K562 (cell line): ENCODE measurements around the gene CORO6. TPM values are rescaled to one million over a fixed set of nuclear protein-coding genes. Genes with fewer than 3 reads are reported as not detected.

Source experiments
- ATAC-seq: fragments of 200-7000 bp; cut with Tn5 transposase; 3 replicates; pipeline ENCODE4 v1.9.1; 2020; ENCODE audit warnings: moderate library complexity
- BruUV-seq: library from RNA; stranded (reverse); fragments of 400-500 nt; replicated peaks from 2 replicates; lab custom pipeline; 2021; lab: Mats Ljungman, UMichigan
- CTCF ChIA-PET: fragments of 300-600 bp; formaldehyde crosslinking; extraction: SDS; loops from one replicate; lab custom pipeline; 2021; ENCODE audit warnings: low intra/inter-chr PET ratio; lab: Yijun Ruan, JAX
- POLR2A ChIA-PET: fragments of 300-600, 350-650 bp; sonication (Branson Sonifier 250); formaldehyde crosslinking; extraction: SDS; loops from one replicate; lab custom pipeline; 2021; ENCODE audit warnings: antibody characterized with exemption, inconsistent platforms; lab: Yijun Ruan, JAX
- DNase-seq, 4 experiments: peaks; one replicate each; pipeline versions ENCODE4 v3.0.0 to v3.0.0-alpha.2; 2011 to 2018; ENCODE audit warnings: low spot score in 3 of 4, mixed read lengths in 3 of 4; ENCODE audit errors: extremely low read depth in 1 of 4
- FAIRE-seq: peaks from 2 replicates; lab custom pipeline; 2011; peaks lifted over from hg19 to GRCh38; lab: Jason Lieb, UNC
- H2AFZ ChIP-seq: 2 replicates; pipeline ENCODE4 v1.6.0; 2011; ENCODE audit warnings: low read depth, low read length, control low read depth, inconsistent platforms
- H3K27ac ChIP-seq: fragments of 200-600 bp; 3 replicates; pipeline ENCODE4 v1.8.0; 2011; ENCODE audit warnings: low read depth, mild to moderate bottlenecking, control low read depth, inconsistent platforms, low read length, moderate library complexity, mixed read lengths; ENCODE audit errors: extremely low read depth
- H3K27me3 ChIP-seq, 2 experiments: fragments of 300-600 bp in 1 of 2; 2 replicates in 1 of 2; 3 replicates in 1 of 2; pipeline versions ENCODE4 v1.6.0 to v1.8.0; 2011; ENCODE audit warnings: inconsistent platforms in 2 of 2, low read length in 2 of 2, mild to moderate bottlenecking in 1 of 2, mixed read lengths in 1 of 2, moderate library complexity in 1 of 2; ENCODE audit not compliant: control insufficient read depth in 2 of 2, insufficient read depth in 2 of 2
- H3K36me3 ChIP-seq: fragments of 300-600 bp; 3 replicates; pipeline ENCODE4 v1.8.0; 2011; ENCODE audit warnings: mild to moderate bottlenecking, low read length, inconsistent platforms; ENCODE audit not compliant: control insufficient read depth, insufficient read depth
- H3K4me1 ChIP-seq, 2 experiments: fragments of 200-600 bp in 1 of 2; replicated peaks in 1 of 2; 2 replicates in 1 of 2; 3 replicates in 1 of 2; pipeline versions ENCODE4 v1.5.1 to v1.8.0; 2011; ENCODE audit warnings: inconsistent platforms in 2 of 2, low read length in 2 of 2, mild to moderate bottlenecking in 1 of 2, mixed read lengths in 1 of 2, moderate library complexity in 1 of 2; ENCODE audit not compliant: control insufficient read depth in 2 of 2, insufficient read depth in 2 of 2
- H3K4me2 ChIP-seq: 2 replicates; pipeline ENCODE4 v1.6.1; 2011; ENCODE audit warnings: low read length, control low read depth, inconsistent platforms, mixed read lengths; ENCODE audit not compliant: insufficient read depth
- H3K4me3 ChIP-seq: fragments of 200-600 bp; sonication (generic), shearing (Covaris generic); 2 replicates; pipeline ENCODE4 v1.5.1; 2016; ENCODE audit warnings: control low read depth, inconsistent platforms
- H3K79me2 ChIP-seq: fragments of 200-600 bp; 3 replicates; pipeline ENCODE4 v1.8.0; 2011; ENCODE audit warnings: low read length, inconsistent platforms; ENCODE audit not compliant: control insufficient read depth, insufficient read depth
- H3K9ac ChIP-seq, 2 experiments: 2 replicates each; pipeline versions ENCODE4 v1.6.0 to v1.6.1; 2011; ENCODE audit warnings: low read depth in 2 of 2, low read length in 2 of 2, control low read depth in 1 of 2, inconsistent platforms in 1 of 2, mild to moderate bottlenecking in 1 of 2, mixed read lengths in 1 of 2; ENCODE audit not compliant: insufficient read depth in 1 of 2
- H3K9me1 ChIP-seq: one replicate; pipeline ENCODE4 v1.6.0; 2011; ENCODE audit warnings: inconsistent platforms, mild to moderate bottlenecking, low read length, moderate library complexity; ENCODE audit not compliant: control insufficient read depth, insufficient read depth
- H3K9me3 ChIP-seq: replicated peaks from 2 replicates; pipeline ENCODE4 v1.5.1; 2011; ENCODE audit warnings: low read depth, low read length, inconsistent platforms; ENCODE audit not compliant: control insufficient read depth, insufficient read depth
- H4K20me1 ChIP-seq: replicated peaks from 2 replicates; pipeline ENCODE4 v1.6.1; 2011; ENCODE audit warnings: low read length, inconsistent platforms, mixed read lengths; ENCODE audit not compliant: control insufficient read depth, insufficient read depth
- KHSRP ChIP-seq: fragments of 450-650 bp; IDR thresholded peaks from 2 replicates; pipeline ENCODE4 v1.6.1; 2017
- NR2F6 ChIP-seq: fragments of 450-650 bp; formaldehyde crosslinking; IDR thresholded peaks from 2 replicates; pipeline ENCODE4 v1.4.0; 2020; ENCODE audit warnings: mild to moderate bottlenecking
- PRPF4 ChIP-seq: fragments of 200-400 bp; formaldehyde crosslinking; IDR thresholded peaks from one replicate; pipeline ENCODE4 v1.6.1; 2017; ENCODE audit warnings: low read length, low read depth, mild to moderate bottlenecking; ENCODE audit not compliant: insufficient read depth, poor library complexity, severe bottlenecking
- SRF ChIP-seq, 2 experiments: fragments of 250-450, 450-650 bp in 1 of 2; sonication (Bioruptor Pico) in 1 of 2; sonication (generic) in 1 of 2; formaldehyde crosslinking; IDR thresholded peaks; 2 replicates each; pipeline versions ENCODE4 v1.5.0 to v1.5.1; 2020 to 2022; ENCODE audit warnings: mild to moderate bottlenecking in 1 of 2, missing genetic modification reagents in 1 of 2
- SRSF1 ChIP-seq: fragments of 200-400 bp; formaldehyde crosslinking; IDR thresholded peaks from 2 replicates; pipeline ENCODE4 v1.6.1; 2017; ENCODE audit warnings: mild to moderate bottlenecking, low read depth, low read length, moderate library complexity
- XRCC3 ChIP-seq: fragments of 450-650 bp; IDR thresholded peaks from 2 replicates; pipeline ENCODE4 v1.6.1; 2017; ENCODE audit warnings: mild to moderate bottlenecking, moderate library complexity
- ZNF232 ChIP-seq: sonication (generic); formaldehyde crosslinking; IDR thresholded peaks from 2 replicates; pipeline ENCODE4 v1.8.0; 2022; ENCODE audit warnings: mild to moderate bottlenecking, missing genetic modification reagents
- ZNF445 ChIP-seq: fragments of 250-450 bp; sonication (Bioruptor Pico); IDR thresholded peaks from 2 replicates; pipeline ENCODE4 v1.4.0; 2020; ENCODE audit warnings: low read depth, mild to moderate bottlenecking, moderate library complexity
- WGBS: fragments of 100-300 bp; shearing (Covaris generic); methylation state at CpG from one replicate; pipeline ENCODE4 v1.1.6; 2016; ENCODE audit warnings: low coverage, mixed read lengths; ENCODE audit not compliant: insufficient coverage; ENCODE audit errors: missing lambda C conversion rate; 5-methylcytosine and 5-hydroxymethylcytosine counted together
- in situ Hi-C: fragments of 300-500 bp; cut with MboI; formaldehyde crosslinking; loops from 4 replicates; pipeline ENCODE4 v1.15.0; 2018; ENCODE audit warnings: inconsistent platforms, mixed read lengths
- intact Hi-C: fragments of 100-400 bp; cut with micrococcal nuclease; formaldehyde crosslinking; loops from 2 replicates; pipeline ENCODE4 v1.14.2; 2022
- polyA plus RNA-seq, 8 experiments: library from polyadenylated mRNA; depleted of rRNA in 4 of 8; stranded (reverse) in 5 of 8; unstranded in 3 of 8; fragments of >200 nt; fragmentation: Nextera tagmentation in 2 of 8; fragmentation: Illumina TruSeq in 1 of 8; extraction: Ambion mirVana in 2 of 8; extraction: Trizol in 1 of 8; gene quantifications; 2 replicates each; pipeline versions ENCODE4 v1.2.1 to v1.2.3, GENCODE V29; 2011 to 2014; ENCODE audit warnings: inconsistent platforms in 1 of 8, missing spikeins in 1 of 8
- total RNA-seq, 7 experiments: library from RNA; depleted of rRNA in 6 of 7; stranded (reverse); fragments of >200 nt in 6 of 7; fragmentation: Illumina TruSeq in 2 of 7; extraction: Trizol in 2 of 7; gene quantifications; 2 replicates each; pipeline versions ENCODE4 v1.2.1 to v1.2.3, GENCODE V29; 2011 to 2021; ENCODE audit warnings: low replicate concordance in 1 of 7
- TF ChIP-seq, protein P1 (sequence below): sonication (generic); formaldehyde crosslinking; IDR thresholded peaks from 2 replicates; pipeline ENCODE4 v1.8.0; 2022; ENCODE audit warnings: missing genetic modification reagents, mild to moderate bottlenecking, moderate library complexity, borderline replicate concordance
- TF ChIP-seq, protein P2 (sequence below): fragments of 450-650 bp; formaldehyde crosslinking; conservative IDR thresholded peaks from 2 replicates; pipeline ENCODE4 v1.4.0; 2022; ENCODE audit warnings: mild to moderate bottlenecking, missing genetic modification characterization

The CORO6 gene
- total and polyA plus RNA-seq, 9 of the 15 experiments (the other 6 are each of a cell fraction or from before 2014, with no cell fraction given), result 0.04 to 11.9 (median 2.4) TPM

DNA sequence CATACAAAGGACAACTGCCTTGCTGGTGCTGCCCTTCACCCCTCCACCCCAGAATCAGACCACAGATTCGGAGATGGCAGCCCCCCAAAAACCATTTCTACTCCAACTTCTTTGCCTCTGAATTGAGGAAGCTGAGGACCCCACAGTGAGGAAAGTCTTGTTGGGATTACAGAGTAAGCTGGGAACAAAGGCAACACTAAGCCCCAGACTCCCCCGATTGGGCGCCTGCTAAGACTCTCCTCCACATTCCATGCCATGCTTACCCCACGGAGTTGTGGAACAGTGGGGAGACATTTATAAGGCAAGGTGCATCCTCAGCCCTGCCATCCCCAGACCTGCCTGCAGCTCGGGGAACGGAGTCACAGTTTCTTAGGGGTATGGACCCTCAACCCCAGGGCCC, 35.1 kb downstream of the CORO6 start:
- Histone ChIP-seq H3K4me1 (peaks cover 38 to 70% of the 10 kb centered on the region in 2 experiments), H3K27me3 (no peaks in the 10 kb centered on the region), H3K9ac (no peak overlapping the region; a peak in 1 of 4 replicates), H3K9me1 (peaks cover 2% of the 10 kb centered on the region), H3K4me2 (no peak overlapping the region), H3K36me3 (peaks cover 3% of the 10 kb centered on the region; the same call in 1 of the 3 replicates), H3K79me2 (peaks cover 24% of the 10 kb centered on the region), H3K27ac (no peak overlapping the region), H3K4me3 (no peak overlapping the region), H2AFZ (no peak overlapping the region), H3K9me3 (no peaks in the 10 kb centered on the region), H4K20me1 (no peaks in the 10 kb centered on the region; the same call in 1 of the 2 replicates)
- no peak for DNase-seq
- ATAC-seq, result no peak
- in situ Hi-C loops (no loop called here), intact Hi-C loops (no loop called here)
- ChIA-PET CTCF (no interaction called here), POLR2A (interaction anchor here (0.8 to 3.8 kb wide), 3 partner anchors 11 to 28 kb away, joined by 3 to 25 read pairs (median 5); no protein-coding TSS in a partner anchor)
- no peak for FAIRE-seq
- WGBS, result 85% methylated on average over 6 of the region's 6 CpGs
- BruUV-seq, result no TSS peak
- TF ChIP-seq NR2F6 (CRISPR knock-in tag) (no peak), XRCC3 (no peak), ZNF445 (CRISPR knock-in tag) (no peak), SRSF1 (no peak), KHSRP (no peak), SRF (CRISPR knock-in tag; IDR thresholded peaks at IDR 0.05) (no peak), PRPF4 (no peak), ZNF232 (CRISPR knock-in tag) (no peak)
- TF ChIP-seq, protein P1, sequence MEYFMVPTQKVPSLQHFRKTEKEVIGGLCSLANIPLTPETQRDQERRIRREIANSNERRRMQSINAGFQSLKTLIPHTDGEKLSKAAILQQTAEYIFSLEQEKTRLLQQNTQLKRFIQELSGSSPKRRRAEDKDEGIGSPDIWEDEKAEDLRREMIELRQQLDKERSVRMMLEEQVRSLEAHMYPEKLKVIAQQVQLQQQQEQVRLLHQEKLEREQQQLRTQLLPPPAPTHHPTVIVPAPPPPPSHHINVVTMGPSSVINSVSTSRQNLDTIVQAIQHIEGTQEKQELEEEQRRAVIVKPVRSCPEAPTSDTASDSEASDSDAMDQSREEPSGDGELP (CRISPR knock-in tag), result no peak
- TF ChIP-seq, protein P2, sequence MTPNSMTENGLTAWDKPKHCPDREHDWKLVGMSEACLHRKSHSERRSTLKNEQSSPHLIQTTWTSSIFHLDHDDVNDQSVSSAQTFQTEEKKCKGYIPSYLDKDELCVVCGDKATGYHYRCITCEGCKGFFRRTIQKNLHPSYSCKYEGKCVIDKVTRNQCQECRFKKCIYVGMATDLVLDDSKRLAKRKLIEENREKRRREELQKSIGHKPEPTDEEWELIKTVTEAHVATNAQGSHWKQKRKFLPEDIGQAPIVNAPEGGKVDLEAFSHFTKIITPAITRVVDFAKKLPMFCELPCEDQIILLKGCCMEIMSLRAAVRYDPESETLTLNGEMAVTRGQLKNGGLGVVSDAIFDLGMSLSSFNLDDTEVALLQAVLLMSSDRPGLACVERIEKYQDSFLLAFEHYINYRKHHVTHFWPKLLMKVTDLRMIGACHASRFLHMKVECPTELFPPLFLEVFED, result no peak
